ENCODE results near the gene CIAO3.

Gene CIAO3

DNA sequence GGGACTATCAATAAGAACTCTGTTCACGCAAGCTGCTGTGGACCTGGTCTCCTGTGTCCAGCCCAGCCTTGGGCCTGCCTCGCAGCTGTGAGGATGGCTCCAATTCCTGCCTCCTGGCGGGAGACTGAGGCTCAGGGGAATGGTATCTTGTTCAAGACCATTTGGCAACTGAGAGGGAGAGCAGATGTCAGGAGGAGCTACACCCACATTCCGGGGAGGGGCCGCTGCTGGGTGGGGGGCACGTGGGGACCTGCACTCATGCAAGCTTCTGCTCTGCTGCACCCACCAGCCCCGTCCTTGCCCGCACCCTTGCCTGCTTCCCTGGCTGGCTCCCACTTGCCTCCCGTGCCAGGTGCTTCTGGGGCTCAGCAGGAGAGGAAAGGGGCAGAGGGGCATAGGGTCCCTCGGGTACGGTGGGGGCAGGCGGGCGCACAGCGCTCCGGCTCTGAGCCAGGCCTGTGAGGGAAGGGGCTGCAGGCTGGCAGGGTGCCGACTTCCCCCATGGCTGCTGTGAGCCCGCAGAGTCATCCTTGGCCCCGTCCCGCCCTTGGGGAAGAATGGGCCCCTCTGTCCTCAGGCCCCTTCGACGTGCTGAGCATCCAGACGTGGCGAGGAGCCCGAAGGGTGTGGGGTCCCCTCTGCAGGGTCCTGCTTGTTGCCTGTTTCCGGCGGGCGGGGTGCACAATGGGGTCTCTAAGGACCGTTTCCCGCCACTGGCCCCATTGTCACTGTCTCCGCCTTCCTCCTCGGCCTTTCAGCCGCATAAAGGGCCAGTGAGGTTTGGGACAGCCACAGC is 23.1 kb downstream of the CIAO3 start:
- POLR2A ChIA-PET = interaction anchor here (3.0 to 4.0 kb wide), 2 partner anchors 9 to 70 kb away, joined by 17 to 27 read pairs; partner anchors contain the start of genes CCDC78, CHTF18, HAGHL and RPUSD1
- no peak for DNase-seq (ENCODE audit: extremely low spot score)
- TF ChIP-seq LEF1 (IDR thresholded peaks at IDR 0.05; ENCODE audit: borderline replicate concordance) (no peak), SP1 (IDR thresholded peaks at IDR 0.05) (no peak), FOXM1 (IDR thresholded peaks at IDR 0.05; ENCODE audit: borderline replicate concordance) (no peak), FOXK2 (IDR thresholded peaks at IDR 0.05) (no peak)
- CTCF ChIA-PET = no interaction called here

DNA sequence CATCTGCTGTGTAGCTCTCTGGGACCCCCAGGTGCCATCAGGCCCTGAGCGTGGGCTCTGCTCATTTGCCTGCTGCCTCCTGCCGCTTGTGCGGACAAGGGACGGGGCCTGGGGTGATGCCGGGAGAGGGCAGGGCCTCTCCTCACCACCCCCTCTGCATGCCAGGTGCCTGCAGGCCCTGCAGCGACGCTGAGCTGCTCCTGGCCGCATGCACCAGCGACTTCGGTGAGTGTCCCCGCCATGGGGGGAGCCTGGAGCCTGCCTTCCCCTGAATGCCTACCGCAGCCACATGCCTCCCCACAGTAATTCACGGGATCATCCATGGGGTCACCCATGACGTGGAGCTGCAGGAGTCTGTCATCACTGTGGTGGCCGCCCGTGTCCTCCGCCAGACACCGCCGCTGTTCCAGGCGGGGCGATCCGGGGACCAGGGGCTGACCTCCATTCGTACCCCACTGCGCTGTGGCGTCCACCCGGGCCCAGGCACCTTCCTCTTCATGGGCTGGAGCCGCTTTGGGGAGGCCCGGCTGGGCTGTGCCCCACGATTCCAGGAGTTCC is 23.9 kb downstream of the CIAO3 start:
- ChIA-PET POLR2A (interaction anchor here (1.4 to 4.0 kb wide), 3 partner anchors 10 to 71 kb away, joined by 3 to 27 read pairs (median 17); partner anchors contain the start of genes CCDC78, CHTF18, HAGHL and RPUSD1), CTCF (interaction anchor here (2.2 kb wide), 1 partner anchor 71 kb away, joined by 9 read pairs; the partner anchor contains the start of genes CHTF18 and RPUSD1)
- no peak for DNase-seq (ENCODE audit: extremely low spot score)
- TF ChIP-seq NFRKB (IDR thresholded peaks at IDR 0.05) = no peak
- no peak for TF ChIP-seq TARDBP (IDR thresholded peaks at IDR 0.05)
- no peak for TF ChIP-seq BHLHE40 (IDR thresholded peaks at IDR 0.05; ENCODE audit: borderline replicate concordance)
- no peak for TF ChIP-seq ARNT (IDR thresholded peaks at IDR 0.05)
- TF ChIP-seq, protein P1, sequence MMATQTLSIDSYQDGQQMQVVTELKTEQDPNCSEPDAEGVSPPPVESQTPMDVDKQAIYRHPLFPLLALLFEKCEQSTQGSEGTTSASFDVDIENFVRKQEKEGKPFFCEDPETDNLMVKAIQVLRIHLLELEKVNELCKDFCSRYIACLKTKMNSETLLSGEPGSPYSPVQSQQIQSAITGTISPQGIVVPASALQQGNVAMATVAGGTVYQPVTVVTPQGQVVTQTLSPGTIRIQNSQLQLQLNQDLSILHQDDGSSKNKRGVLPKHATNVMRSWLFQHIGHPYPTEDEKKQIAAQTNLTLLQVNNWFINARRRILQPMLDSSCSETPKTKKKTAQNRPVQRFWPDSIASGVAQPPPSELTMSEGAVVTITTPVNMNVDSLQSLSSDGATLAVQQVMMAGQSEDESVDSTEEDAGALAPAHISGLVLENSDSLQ (IDR thresholded peaks at IDR 0.05) = no peak
- no peak for TF ChIP-seq CTBP1 (IDR thresholded peaks at IDR 0.05; ENCODE audit: borderline replicate concordance)
- TF ChIP-seq ZNF384 (IDR thresholded peaks at IDR 0.05) = no peak
- TF ChIP-seq L3MBTL2 (conservative IDR thresholded peaks at IDR 0.05) = no peak
- TF ChIP-seq LEF1 (IDR thresholded peaks at IDR 0.05; ENCODE audit: borderline replicate concordance) = no peak
- no peak for TF ChIP-seq HDGF (IDR thresholded peaks at IDR 0.05; ENCODE audit: borderline replicate concordance)
- TF ChIP-seq FOXM1 (IDR thresholded peaks at IDR 0.05; ENCODE audit: borderline replicate concordance) = no peak
- no peak for TF ChIP-seq FOXK2 (IDR thresholded peaks at IDR 0.05)
- no peak for TF ChIP-seq ELF4 (IDR thresholded peaks at IDR 0.05)
- TF ChIP-seq SP1 (IDR thresholded peaks at IDR 0.05) = no peak
- TF ChIP-seq SUZ12 (IDR thresholded peaks at IDR 0.05) = no peak
- TF ChIP-seq FOXA1 (IDR thresholded peaks at IDR 0.05) = no peak

DNA sequence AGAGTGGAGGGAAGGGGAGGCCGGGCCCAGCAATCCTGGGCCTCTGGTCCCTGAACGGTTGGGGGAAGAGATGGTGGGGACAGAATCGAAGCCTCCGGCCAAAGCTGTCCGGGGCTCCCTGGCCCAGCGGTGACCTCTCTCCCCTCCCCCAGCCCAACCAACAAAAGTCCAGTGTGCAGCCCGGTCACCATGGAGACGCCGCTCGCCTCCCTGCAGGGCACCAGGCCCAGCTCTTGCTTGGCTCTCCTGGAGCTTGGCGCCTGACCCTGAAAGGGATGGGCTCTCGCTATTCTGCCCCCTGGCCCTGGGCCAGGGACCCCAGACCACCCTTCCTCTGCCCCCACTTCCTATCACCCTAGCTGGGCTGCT is 24.6 kb downstream of the CIAO3 start:
- ChIA-PET POLR2A (interaction anchor here (0.6 to 4.0 kb wide), 6 partner anchors 10 to 91 kb away, joined by 3 to 27 read pairs (median 3); partner anchors contain the start of genes CCDC78, CHTF18, CIAO3 and HAGHL), CTCF (interaction anchor here (0.6 to 2.2 kb wide), 5 partner anchors 38 to 72 kb away, joined by 3 to 9 read pairs (median 4); partner anchors contain the start of genes CHTF18 and RPUSD1)
- DNase-seq (ENCODE audit: extremely low spot score) = no peak
- no peak for TF ChIP-seq SUZ12 (IDR thresholded peaks at IDR 0.05)
- no peak for TF ChIP-seq ELF4 (IDR thresholded peaks at IDR 0.05)
- no peak for TF ChIP-seq L3MBTL2 (conservative IDR thresholded peaks at IDR 0.05)
- TF ChIP-seq, protein P1 (IDR thresholded peaks at IDR 0.05) = no peak
- no peak for TF ChIP-seq FOXA1 (IDR thresholded peaks at IDR 0.05)
- no peak for TF ChIP-seq ARNT (IDR thresholded peaks at IDR 0.05)
- TF ChIP-seq BHLHE40 (IDR thresholded peaks at IDR 0.05; ENCODE audit: borderline replicate concordance) = no peak
- TF ChIP-seq HDGF (IDR thresholded peaks at IDR 0.05; ENCODE audit: borderline replicate concordance) = no peak
- no peak for TF ChIP-seq ZNF384 (IDR thresholded peaks at IDR 0.05)
- TF ChIP-seq CTBP1 (IDR thresholded peaks at IDR 0.05; ENCODE audit: borderline replicate concordance) = no peak
- no peak for TF ChIP-seq FOXM1 (IDR thresholded peaks at IDR 0.05; ENCODE audit: borderline replicate concordance)
- no peak for TF ChIP-seq SP1 (IDR thresholded peaks at IDR 0.05)
- TF ChIP-seq TARDBP (IDR thresholded peaks at IDR 0.05) = no peak
- TF ChIP-seq FOXK2 (IDR thresholded peaks at IDR 0.05) = no peak
- no peak for TF ChIP-seq NFRKB (IDR thresholded peaks at IDR 0.05)
- no peak for TF ChIP-seq LEF1 (IDR thresholded peaks at IDR 0.05; ENCODE audit: borderline replicate concordance)

DNA sequence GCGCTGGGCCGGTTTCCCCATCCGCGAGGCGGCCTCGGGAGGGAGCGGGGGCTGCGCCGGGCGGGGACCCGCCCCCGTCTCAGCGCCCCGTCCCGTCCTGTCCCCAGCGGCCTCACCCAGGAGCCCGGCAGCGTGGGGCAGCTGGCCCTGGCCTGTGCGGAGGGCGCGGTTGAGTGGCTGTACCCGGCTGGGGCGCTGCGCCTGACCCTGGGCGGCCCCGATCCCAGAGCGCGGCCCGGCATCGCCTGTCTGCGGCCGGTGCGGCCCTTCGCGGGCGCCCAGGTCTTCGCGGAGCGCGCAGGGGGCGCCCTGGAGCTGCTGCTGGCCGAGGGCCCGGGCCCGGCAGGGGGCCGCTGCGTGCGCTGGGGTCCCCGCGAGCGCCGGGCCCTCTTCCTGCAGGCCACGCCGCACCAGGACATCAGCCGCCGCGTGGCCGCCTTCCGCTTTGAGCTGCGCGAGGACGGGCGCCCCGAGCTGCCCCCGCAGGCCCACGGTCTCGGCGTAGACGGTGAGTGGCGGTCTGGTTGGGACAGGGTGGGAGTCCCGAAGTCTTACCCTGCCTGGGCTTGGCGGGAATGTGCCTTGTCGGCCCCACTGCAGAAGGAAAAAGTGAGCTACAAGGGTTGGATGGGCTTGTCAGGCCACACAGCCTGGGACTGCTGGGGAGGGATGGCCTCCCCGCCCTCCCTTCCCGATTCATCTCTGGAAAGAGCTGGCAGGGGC is 25.2 kb downstream of the CIAO3 start:
- POLR2A ChIA-PET = interaction anchor here (0.6 to 4.0 kb wide), 6 partner anchors 11 to 91 kb away, joined by 3 to 27 read pairs (median 3); partner anchors contain the start of genes CCDC78, CHTF18, CIAO3 and HAGHL
- CTCF ChIA-PET = interaction anchor here (0.6 to 2.2 kb wide), 6 partner anchors 25 to 72 kb away, joined by 3 to 9 read pairs (median 4); partner anchors contain the start of genes CHTF18, CIAO3 and RPUSD1
- no peak for DNase-seq (ENCODE audit: extremely low spot score)
- 0 out of 2 replicates have a peak, but pooled peaks have one; percentile 20 for TF ChIP-seq L3MBTL2 (conservative IDR thresholded peaks at IDR 0.05)
- TF ChIP-seq CTBP1 (IDR thresholded peaks at IDR 0.05; ENCODE audit: borderline replicate concordance) = no peak
- TF ChIP-seq TARDBP (IDR thresholded peaks at IDR 0.05) = no peak
- TF ChIP-seq ARNT (IDR thresholded peaks at IDR 0.05) = peak; percentile 53; the same call in 1 of the 2 replicates
- no peak for TF ChIP-seq FOXM1 (IDR thresholded peaks at IDR 0.05; ENCODE audit: borderline replicate concordance)
- TF ChIP-seq, protein P1 (IDR thresholded peaks at IDR 0.05) = no peak
- no peak for TF ChIP-seq ELF4 (IDR thresholded peaks at IDR 0.05)
